GM23338 (cell line): ENCODE results near the gene CMIP. TPM values are rescaled to one million over a fixed set of nuclear protein-coding genes. Genes with fewer than 3 reads are reported as not detected.

Experiments
- ATAC-seq: fragments of 200-7000 bp; cut with Tn5 transposase; 3 replicates; pipeline ENCODE4 v1.9.1; 2020
- DNase-seq: peaks from one replicate; pipeline ENCODE4 v3.0.0-alpha.2; 2015; ENCODE audit warnings: low spot score
- H2AFZ ChIP-seq: fragments of 200-600 bp; sonication (generic); 2 replicates; pipeline ENCODE4 v1.8.0; 2016; ENCODE audit warnings: antibody characterized with exemption, mild to moderate bottlenecking, moderate library complexity
- H3F3A ChIP-seq: fragments of 200-600 bp; sonication (generic); replicated peaks from 2 replicates; pipeline ENCODE4 v1.8.0; 2017; ENCODE audit warnings: antibody characterized with exemption, mixed run types, low read depth
- H3K27ac ChIP-seq: fragments of 200-600 bp; sonication (generic); 2 replicates; pipeline ENCODE4 v1.6.1; 2016; ENCODE audit warnings: low read depth
- H3K27me3 ChIP-seq: fragments of 200-600 bp; sonication (generic); 2 replicates; pipeline ENCODE4 v1.8.0; 2016; ENCODE audit warnings: mild to moderate bottlenecking, mixed run types, moderate library complexity; ENCODE audit not compliant: insufficient read depth
- H3K36me3 ChIP-seq: fragments of 200-600 bp; sonication (generic); 2 replicates; pipeline ENCODE4 v1.8.0; 2016; ENCODE audit warnings: mild to moderate bottlenecking; ENCODE audit not compliant: insufficient read depth
- H3K4me1 ChIP-seq: fragments of 200-600 bp; sonication (generic); 2 replicates; pipeline ENCODE4 v1.8.0; 2016; ENCODE audit warnings: mild to moderate bottlenecking, moderate library complexity; ENCODE audit not compliant: insufficient read depth
- H3K4me2 ChIP-seq: fragments of 200-600 bp; sonication (generic); 2 replicates; pipeline ENCODE4 v1.7.1; 2017; ENCODE audit warnings: mixed run types
- H3K4me3 ChIP-seq: fragments of 200-600 bp; sonication (generic); 2 replicates; pipeline ENCODE4 v1.6.1; 2016; ENCODE audit warnings: mixed run types
- H3K79me2 ChIP-seq: fragments of 200-600 bp; sonication (generic); replicated peaks from 2 replicates; pipeline ENCODE4 v1.8.0; 2017; ENCODE audit warnings: mild to moderate bottlenecking; ENCODE audit not compliant: insufficient read depth
- H3K9me2 ChIP-seq: fragments of 200-600 bp; sonication (generic); 2 replicates; pipeline ENCODE4 v1.8.0; 2017; ENCODE audit not compliant: insufficient read depth
- H4K20me1 ChIP-seq: fragments of 200-600 bp; sonication (generic); replicated peaks from 2 replicates; pipeline ENCODE4 v1.8.0; 2017; ENCODE audit warnings: mild to moderate bottlenecking; ENCODE audit not compliant: insufficient read depth
- H3K27ac Mint-ChIP-seq: 2 replicates; pipeline ENCODE4 v1.8.0; 2020; ENCODE audit warnings: inconsistent platforms, mild to moderate bottlenecking, moderate library complexity, mixed read lengths
- H3K27me3 Mint-ChIP-seq: 3 replicates; pipeline ENCODE4 v1.8.0; 2022; ENCODE audit warnings: low read depth, mild to moderate bottlenecking, moderate library complexity, mixed read lengths, inconsistent platforms; ENCODE audit not compliant: insufficient read depth, poor library complexity
- H3K36me3 Mint-ChIP-seq: 3 replicates; pipeline ENCODE4 v1.8.0; 2021; ENCODE audit warnings: low read depth, mild to moderate bottlenecking, inconsistent platforms, moderate library complexity, mixed read lengths
- H3K4me1 Mint-ChIP-seq: 3 replicates; pipeline ENCODE4 v1.8.0; 2020; ENCODE audit warnings: mild to moderate bottlenecking, inconsistent platforms, mixed read lengths
- H3K4me3 Mint-ChIP-seq: 3 replicates; pipeline ENCODE4 v1.8.0; 2021; ENCODE audit warnings: moderate library complexity, mild to moderate bottlenecking, inconsistent platforms, mixed read lengths
- H3K9me3 Mint-ChIP-seq: 3 replicates; pipeline ENCODE4 v1.8.0; 2020; ENCODE audit warnings: moderate library complexity, mild to moderate bottlenecking, inconsistent platforms, mixed read lengths
- ETS1 ChIP-seq: IDR thresholded peaks from 2 replicates; pipeline ENCODE4 v1.6.1; 2016; ENCODE audit warnings: antibody characterized with exemption
- EZH2 ChIP-seq: fragments of 200-600 bp; sonication (generic); IDR thresholded peaks from one replicate; pipeline ENCODE4 v1.8.0; 2017; ENCODE audit warnings: antibody characterized with exemption, mild to moderate bottlenecking, low read depth; ENCODE audit not compliant: unreplicated experiment
- JUNB ChIP-seq: IDR thresholded peaks from one replicate; pipeline ENCODE4 v1.6.1; 2016; ENCODE audit warnings: antibody characterized with exemption; ENCODE audit not compliant: unreplicated experiment
- NANOG ChIP-seq: IDR thresholded peaks from 2 replicates; pipeline ENCODE4 v1.6.1; 2016; ENCODE audit warnings: antibody characterized with exemption, borderline replicate concordance
- POLR2AphosphoS5 ChIP-seq: IDR thresholded peaks from 2 replicates; pipeline ENCODE4 v1.6.1; 2016; ENCODE audit warnings: antibody characterized with exemption, low read depth
- REST ChIP-seq: IDR thresholded peaks from one replicate; pipeline ENCODE4 v1.6.1; 2018; ENCODE audit warnings: antibody characterized with exemption; ENCODE audit not compliant: unreplicated experiment
- STAT1 ChIP-seq: IDR thresholded peaks from one replicate; pipeline ENCODE4 v1.6.1; 2016; ENCODE audit warnings: antibody characterized with exemption; ENCODE audit not compliant: unreplicated experiment
- ZNF114 ChIP-seq: fragments of 250-450 bp; sonication (Bioruptor Pico); IDR thresholded peaks from 2 replicates; pipeline ENCODE4 v1.5.0; 2020; ENCODE audit warnings: mild to moderate bottlenecking, moderate library complexity
- ZNF331 ChIP-seq: fragments of 250-450 bp; sonication (Bioruptor Pico); IDR thresholded peaks from 2 replicates; pipeline ENCODE4 v1.5.0; 2020; ENCODE audit warnings: low read depth, mild to moderate bottlenecking, moderate library complexity
- ZNF462 ChIP-seq: fragments of 250-450 bp; sonication (Bioruptor Pico); IDR thresholded peaks from 2 replicates; pipeline ENCODE4 v1.5.0; 2020; ENCODE audit warnings: mild to moderate bottlenecking, moderate library complexity
- polyA plus RNA-seq: library from polyadenylated mRNA; unstranded; fragments of >200 nt; fragmentation: Nextera tagmentation; extraction: Ambion mirVana; gene quantifications from 2 replicates; pipeline ENCODE4 v1.2.1, GENCODE V29; 2016
- total RNA-seq: library from RNA; depleted of rRNA; stranded (reverse); fragments of >200 nt; shearing (Covaris generic); gene quantifications from 2 replicates; pipeline ENCODE4 v1.2.3, GENCODE V29; 2014

CMIP gene
- total and polyA plus RNA-seq, 2 experiments from 2014 or later: 9.5 to 62.3 TPM

- ATAC-seq: no peak
- no peak overlapping the region for H3K27ac ChIP-seq
- H3K4me3 ChIP-seq: no peak overlapping the region
- no peaks in the 10 kb centered on the region for H3F3A ChIP-seq
- H3K27me3 ChIP-seq: no peaks in the 10 kb centered on the region
- peak overlapping the region; percentile 6; the same call in 1 of the 2 replicates for H3K27ac Mint-ChIP-seq
- H3K4me3 Mint-ChIP-seq: no peak overlapping the region
- DNase-seq: no peak
- no peak for TF ChIP-seq ZNF331 (CRISPR knock-in tag)
- TF ChIP-seq ZNF114 (CRISPR knock-in tag): no peak
- TF ChIP-seq POLR2AphosphoS5: no peak
- no peak for TF ChIP-seq STAT1
- H3K4me2 ChIP-seq: no peak overlapping the region
- H2AFZ ChIP-seq: no peak overlapping the region
- peaks cover 4% of the 10 kb centered on the region for H3K27me3 Mint-ChIP-seq
- peaks cover 100% of the 10 kb centered on the region for H3K79me2 ChIP-seq
- H3K4me1 ChIP-seq: peaks cover 16% of the 10 kb centered on the region
- no peaks in the 10 kb centered on the region for H3K9me2 ChIP-seq
- H3K36me3 ChIP-seq: no peaks in the 10 kb centered on the region
- no peaks in the 10 kb centered on the region for H3K9me3 Mint-ChIP-seq
- peaks cover 7% of the 10 kb centered on the region for H3K36me3 Mint-ChIP-seq
- peaks cover 67% of the 10 kb centered on the region for H4K20me1 ChIP-seq
- peaks cover 43% of the 10 kb centered on the region for H3K4me1 Mint-ChIP-seq
These were observed 41.4 kb downstream of the CMIP start for GRCh38 chr16:81485824-81486539.

GRCh38 chr16:81486540-81487061, 42.0 kb downstream of the CMIP start:
- no peak overlapping the region; the same call in 1 of the 2 replicates for H3K27ac Mint-ChIP-seq
- Histone ChIP-seq H3K79me2 (peaks cover 100% of the 10 kb centered on the region), H3F3A (no peaks in the 10 kb centered on the region), H3K4me3 (no peak overlapping the region), H4K20me1 (peaks cover 69% of the 10 kb centered on the region), H3K4me2 (no peak overlapping the region), H3K4me1 (peaks cover 10% of the 10 kb centered on the region), H3K27me3 (no peaks in the 10 kb centered on the region), H3K36me3 (no peaks in the 10 kb centered on the region), H3K27ac (no peak overlapping the region), H3K9me2 (no peaks in the 10 kb centered on the region), H2AFZ (no peak overlapping the region)
- H3K27me3 Mint-ChIP-seq: peaks cover 4% of the 10 kb centered on the region
- no peak overlapping the region for H3K4me3 Mint-ChIP-seq
- H3K36me3 Mint-ChIP-seq: peaks cover 7% of the 10 kb centered on the region
- DNase-seq: no peak
- H3K4me1 Mint-ChIP-seq: peaks cover 40% of the 10 kb centered on the region
- ATAC-seq: peak; percentile 10
- H3K9me3 Mint-ChIP-seq: no peaks in the 10 kb centered on the region
- no peak for TF ChIP-seq POLR2AphosphoS5
- no peak for TF ChIP-seq EZH2
- TF ChIP-seq JUNB: no peak
- TF ChIP-seq REST: no peak
- TF ChIP-seq ETS1: no peak
- no peak for TF ChIP-seq ZNF331 (CRISPR knock-in tag)
- no peak for TF ChIP-seq ZNF462
- TF ChIP-seq NANOG: no peak
